Glutamatergic neuron (in vitro differentiated cells): ENCODE measurements around the gene ARL5B. TPM values are rescaled to one million over a fixed set of nuclear protein-coding genes. Genes with fewer than 3 reads are reported as not detected.
"Not testable (repeated sequence)": the region's sequence is repeated elsewhere in the genome, so short reads cannot be mapped to it uniquely, and the experiment has no call there.

ENCODE experiments used
- DNase-seq: peaks from one replicate; pipeline ENCODE4 v3.0.0; 2022
- H3K27ac Mint-ChIP-seq: one replicate; pipeline ENCODE4 v1.8.0; 2020; ENCODE audit warnings: mild to moderate bottlenecking, mixed read lengths, inconsistent platforms; ENCODE audit not compliant: unreplicated experiment
- H3K27me3 Mint-ChIP-seq: one replicate; pipeline ENCODE4 v1.8.0; 2020; ENCODE audit warnings: mild to moderate bottlenecking, moderate library complexity, mixed read lengths, inconsistent platforms; ENCODE audit not compliant: unreplicated experiment
- H3K36me3 Mint-ChIP-seq: one replicate; pipeline ENCODE4 v1.8.0; 2020; ENCODE audit warnings: mild to moderate bottlenecking, mixed read lengths, inconsistent platforms; ENCODE audit not compliant: unreplicated experiment
- H3K4me1 Mint-ChIP-seq: one replicate; pipeline ENCODE4 v1.8.0; 2020; ENCODE audit warnings: mild to moderate bottlenecking, low read depth, mixed read lengths, inconsistent platforms; ENCODE audit not compliant: unreplicated experiment
- H3K4me3 Mint-ChIP-seq: one replicate; pipeline ENCODE4 v1.8.0; 2020; ENCODE audit warnings: mild to moderate bottlenecking, mixed read lengths, inconsistent platforms; ENCODE audit not compliant: unreplicated experiment
- H3K9me3 Mint-ChIP-seq: one replicate; pipeline ENCODE4 v1.8.0; 2020; ENCODE audit warnings: mild to moderate bottlenecking, moderate library complexity, mixed read lengths, inconsistent platforms; ENCODE audit not compliant: unreplicated experiment
- total RNA-seq: library from RNA; stranded (reverse); fragmentation: NEBNext Ultra II Directional; extraction: Animal tissue kit (Norgen Biotek cat#: 25700); gene quantifications from one replicate; pipeline ENCODE4 v1.2.1, GENCODE V29; 2021; ENCODE audit not compliant: unreplicated experiment
- TF ChIP-seq, protein P1 (sequence below): fragments of 200-600 bp; sonication (generic); IDR thresholded peaks from one replicate; pipeline ENCODE4 v1.5.0; 2021; ENCODE audit not compliant: partially characterized antibody, unreplicated experiment

The ARL5B gene
- total RNA-seq, 1 donor from 2014 or later = 41.4 TPM

DNA sequence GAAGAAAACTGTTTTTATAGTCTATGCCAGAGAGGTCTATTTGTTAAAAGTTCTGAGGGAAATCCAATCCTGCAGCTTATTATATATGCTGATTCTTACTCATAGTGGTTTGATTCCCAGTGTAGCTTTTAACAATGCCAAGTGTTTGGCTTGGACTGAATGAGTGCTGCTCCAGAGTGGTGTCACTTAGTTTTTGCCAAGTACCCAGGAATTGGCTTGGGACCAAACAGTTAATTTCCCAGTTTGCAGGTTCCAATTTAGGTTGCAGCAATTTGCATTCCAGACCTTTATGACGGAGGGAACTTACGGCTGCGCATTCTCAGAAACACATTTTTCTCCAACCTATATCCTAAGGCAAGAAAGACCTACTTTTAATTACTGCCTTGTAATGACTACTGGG, 40.2 kb upstream of the ARL5B start:
- H3K9me3 Mint-ChIP-seq = peaks cover 2% of the 10 kb centered on the region
- no peak overlapping the region for H3K4me3 Mint-ChIP-seq

DNA sequence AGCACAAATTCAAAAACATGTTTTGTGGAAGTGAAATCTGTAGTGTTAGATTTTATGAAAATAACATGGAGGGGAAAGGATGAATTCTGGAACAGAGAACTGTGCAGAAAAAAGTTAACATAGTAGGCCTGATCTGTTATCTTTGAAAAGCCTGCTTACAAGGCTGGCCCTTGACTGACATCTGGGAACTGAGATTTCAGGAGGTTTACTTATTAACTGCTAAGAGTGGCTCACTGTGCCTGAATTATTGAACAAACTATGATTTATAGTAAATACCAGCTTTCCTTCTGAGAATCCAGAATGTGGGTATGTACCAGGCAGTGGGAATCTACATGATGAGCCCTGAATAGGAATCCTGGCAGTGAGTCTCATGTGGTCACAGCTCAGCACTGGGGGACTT, 38.4 kb upstream of the ARL5B start:
- Mint-ChIP-seq H3K27ac (no peak overlapping the region), H3K9me3 (peaks cover 2% of the 10 kb centered on the region), H3K4me1 (no peaks in the 10 kb centered on the region), H3K4me3 (no peak overlapping the region), H3K27me3 (peaks cover 2% of the 10 kb centered on the region), H3K36me3 (no peaks in the 10 kb centered on the region)
- no peak for DNase-seq
- TF ChIP-seq, protein P1, sequence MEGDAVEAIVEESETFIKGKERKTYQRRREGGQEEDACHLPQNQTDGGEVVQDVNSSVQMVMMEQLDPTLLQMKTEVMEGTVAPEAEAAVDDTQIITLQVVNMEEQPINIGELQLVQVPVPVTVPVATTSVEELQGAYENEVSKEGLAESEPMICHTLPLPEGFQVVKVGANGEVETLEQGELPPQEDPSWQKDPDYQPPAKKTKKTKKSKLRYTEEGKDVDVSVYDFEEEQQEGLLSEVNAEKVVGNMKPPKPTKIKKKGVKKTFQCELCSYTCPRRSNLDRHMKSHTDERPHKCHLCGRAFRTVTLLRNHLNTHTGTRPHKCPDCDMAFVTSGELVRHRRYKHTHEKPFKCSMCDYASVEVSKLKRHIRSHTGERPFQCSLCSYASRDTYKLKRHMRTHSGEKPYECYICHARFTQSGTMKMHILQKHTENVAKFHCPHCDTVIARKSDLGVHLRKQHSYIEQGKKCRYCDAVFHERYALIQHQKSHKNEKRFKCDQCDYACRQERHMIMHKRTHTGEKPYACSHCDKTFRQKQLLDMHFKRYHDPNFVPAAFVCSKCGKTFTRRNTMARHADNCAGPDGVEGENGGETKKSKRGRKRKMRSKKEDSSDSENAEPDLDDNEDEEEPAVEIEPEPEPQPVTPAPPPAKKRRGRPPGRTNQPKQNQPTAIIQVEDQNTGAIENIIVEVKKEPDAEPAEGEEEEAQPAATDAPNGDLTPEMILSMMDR = no peak

More for the DNA sequence above, 40.2 kb upstream of the ARL5B start:
- TF ChIP-seq, protein P1 = no peak
- no peaks in the 10 kb centered on the region for H3K4me1 Mint-ChIP-seq
- no peak for DNase-seq
- no peak overlapping the region for H3K27ac Mint-ChIP-seq
- H3K36me3 Mint-ChIP-seq = no peaks in the 10 kb centered on the region
- peaks cover 2% of the 10 kb centered on the region for H3K27me3 Mint-ChIP-seq

DNA sequence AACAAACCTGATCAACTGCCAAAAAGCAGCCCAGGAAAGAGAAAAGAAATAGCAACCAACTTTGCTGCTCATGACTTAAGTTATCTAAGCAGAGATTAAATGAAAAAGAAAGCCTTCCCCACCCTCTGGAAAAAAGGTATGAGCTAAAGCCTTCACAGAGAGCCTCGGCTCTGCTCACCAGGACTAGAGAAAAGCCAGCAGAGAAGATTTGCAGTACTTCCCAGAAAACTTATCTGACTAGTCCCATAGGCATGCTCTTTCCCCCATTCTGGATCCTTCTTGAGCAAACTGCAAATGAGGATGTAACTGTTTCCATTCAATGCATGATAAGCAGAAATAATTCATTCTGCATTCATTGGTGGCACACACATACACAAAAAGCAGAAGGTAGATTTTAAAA, 35.6 kb upstream of the ARL5B start:
- not testable (repeated sequence) for H3K27ac Mint-ChIP-seq, H3K4me3 Mint-ChIP-seq, H3K36me3 Mint-ChIP-seq, DNase-seq, H3K27me3 Mint-ChIP-seq, H3K4me1 Mint-ChIP-seq, H3K9me3 Mint-ChIP-seq

DNA sequence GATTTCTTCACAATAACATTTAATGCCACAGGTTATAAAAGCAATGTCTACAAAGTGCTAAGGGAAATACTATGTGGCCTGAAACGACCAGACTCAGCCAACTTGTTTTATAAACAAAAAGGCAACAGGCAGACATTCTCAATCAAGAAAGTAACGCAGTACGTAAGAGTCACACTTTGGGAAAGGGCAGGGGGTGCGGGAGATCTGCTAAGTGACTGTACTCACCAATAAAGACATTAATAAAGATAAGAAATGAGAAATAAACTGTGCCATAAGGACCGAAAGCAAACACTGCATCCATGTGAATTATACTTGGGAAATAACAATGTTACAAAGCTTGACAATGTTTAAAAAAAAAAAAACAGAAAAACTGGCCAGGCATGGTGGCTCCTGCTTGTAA, 33.3 kb upstream of the ARL5B start:
- Mint-ChIP-seq H3K36me3 (no peaks in the 10 kb centered on the region), H3K27ac (no peak overlapping the region)

DNA sequence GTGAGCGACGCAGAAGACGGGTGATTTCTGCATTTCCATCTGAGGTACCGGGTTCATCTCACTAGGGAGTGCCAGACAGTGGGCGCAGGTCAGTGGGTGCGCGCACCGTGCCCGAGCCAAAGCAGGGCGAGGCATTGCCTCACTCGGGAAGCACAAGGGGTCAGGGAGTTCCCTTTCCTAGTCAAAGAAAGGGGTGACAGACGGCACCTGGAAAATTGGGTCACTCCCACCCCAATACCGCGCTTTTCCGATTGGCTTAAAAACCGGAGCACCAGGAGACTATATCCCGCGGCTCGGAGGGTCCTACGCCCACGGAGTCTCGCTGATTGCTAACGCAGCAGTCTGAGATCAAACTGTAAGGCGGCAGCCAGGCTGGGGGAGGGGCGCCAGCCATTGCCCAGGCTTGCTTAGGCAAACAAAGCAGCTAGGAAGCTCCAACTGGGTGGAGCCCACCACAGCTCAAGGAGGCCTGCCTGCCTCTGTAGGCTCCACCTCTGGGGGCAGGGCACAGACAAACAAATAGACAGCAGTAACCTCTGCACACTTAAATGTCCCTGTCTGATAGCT, 31.7 kb upstream of the ARL5B start:
- peak overlapping the region; percentile 98 for H3K27ac Mint-ChIP-seq
- H3K36me3 Mint-ChIP-seq, H3K27me3 Mint-ChIP-seq, H3K9me3 Mint-ChIP-seq, H3K4me1 Mint-ChIP-seq: not testable (repeated sequence)
- peak overlapping the region; percentile 91 for H3K4me3 Mint-ChIP-seq
- DNase-seq = peak; percentile 90

More for the DNA sequence above, 33.3 kb upstream of the ARL5B start:
- Mint-ChIP-seq H3K27me3 (peaks cover 5% of the 10 kb centered on the region), H3K4me3 (no peak overlapping the region), H3K4me1 (peaks cover 3% of the 10 kb centered on the region), H3K9me3 (peaks cover 4% of the 10 kb centered on the region)
- TF ChIP-seq, protein P1 = no peak
- no peak for DNase-seq

DNA sequence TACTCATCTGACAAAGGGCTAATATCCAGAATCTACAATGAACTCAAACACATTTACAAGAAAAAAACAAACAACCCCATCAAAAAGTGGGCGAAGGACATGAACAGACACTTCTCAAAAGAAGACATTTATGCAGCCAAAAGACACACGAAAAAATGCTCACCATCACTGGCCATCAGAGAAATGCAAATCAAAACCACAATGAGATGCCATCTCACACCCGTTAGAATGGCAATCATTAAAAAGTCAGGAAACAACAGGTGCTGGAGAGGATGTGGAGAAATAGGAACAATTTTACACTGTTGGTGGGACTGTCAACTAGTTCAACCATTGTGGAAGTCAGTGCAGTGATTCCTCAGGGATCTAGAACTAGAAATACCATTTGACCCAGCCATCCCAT, 26.7 kb upstream of the ARL5B start:
- H3K36me3 Mint-ChIP-seq, H3K4me1 Mint-ChIP-seq, DNase-seq, H3K27ac Mint-ChIP-seq, H3K9me3 Mint-ChIP-seq, H3K4me3 Mint-ChIP-seq, H3K27me3 Mint-ChIP-seq: not testable (repeated sequence)
